ENCODE data around the gene ST6GALNAC5.

DNA sequence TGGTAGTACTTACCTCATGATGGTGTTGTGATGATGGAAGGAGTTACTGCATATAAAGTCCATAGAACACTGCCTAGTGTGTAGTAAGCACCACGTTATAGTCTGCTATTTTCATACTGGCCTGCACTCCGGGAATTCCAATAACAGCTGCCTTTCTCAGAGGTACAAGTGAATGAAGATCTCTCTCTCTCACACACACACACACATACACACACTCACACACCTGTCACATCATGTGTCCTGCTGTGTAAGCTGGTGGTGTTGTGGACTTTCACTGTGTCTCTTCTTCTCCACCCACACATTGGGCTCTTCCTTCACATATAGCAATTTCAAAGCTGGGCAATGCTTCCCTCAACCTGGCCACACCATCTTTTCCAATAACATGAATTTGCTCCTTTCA lies 33.4 kb upstream of the ST6GALNAC5 start:
- TF ChIP-seq EZH2 (IDR thresholded peaks at IDR 0.05; ENCODE audit: insufficient read depth, poor library complexity, severe bottlenecking): no peak
- no peak for TF ChIP-seq EZH2phosphoT487 (IDR thresholded peaks at IDR 0.05; ENCODE audit: insufficient read depth, low read depth)
